Lung (tissue), 16 donors: ENCODE measurements around the gene VMAC. TPM values are rescaled to one million over a fixed set of nuclear protein-coding genes. Genes with fewer than 3 reads are reported as not detected.
A peak's percentile ranks its signal among the peaks of the same experiment; 100 is the strongest.
"Not testable (repeated sequence)": the region's sequence is repeated elsewhere in the genome, so short reads cannot be mapped to it uniquely, and the experiment has no call there.

ENCODE experiments used
- ATAC-seq: fragments of 200-7000 bp; cut with Tn5 transposase; one replicate; pipeline ENCODE4 v1.9.1; 2020; ENCODE audit warnings: moderate number of reproducible peaks; ENCODE audit not compliant: insufficient read depth, low FRiP score
- DNase-seq, 3 donors: peaks; one replicate each; pipeline ENCODE4 v3.0.0-alpha.2; 2013 to 2017
- H3K27ac ChIP-seq, 2 donors: one replicate each; pipeline ENCODE4 v1.5.1; 2013; ENCODE audit warnings: mild to moderate bottlenecking in 2 of 2, moderate library complexity in 2 of 2, control low read depth in 1 of 2, inconsistent platforms in 1 of 2, low read depth in 1 of 2, low read length in 1 of 2
- H3K27me3 ChIP-seq, 3 donors: one replicate each; pipeline ENCODE4 v1.5.1; 2013; ENCODE audit warnings: low read length in 2 of 3; ENCODE audit not compliant: control insufficient read depth in 3 of 3, insufficient read depth in 3 of 3
- H3K36me3 ChIP-seq, 4 donors: one replicate each; pipeline ENCODE4 v1.5.1; 2013; ENCODE audit warnings: low read length in 4 of 4, mild to moderate bottlenecking in 1 of 4, moderate library complexity in 1 of 4; ENCODE audit not compliant: control insufficient read depth in 4 of 4, insufficient read depth in 4 of 4
- H3K4me1 ChIP-seq, 5 donors: one replicate each; pipeline ENCODE4 v1.5.1; 2013; ENCODE audit warnings: low read length in 5 of 5, mild to moderate bottlenecking in 2 of 5, moderate library complexity in 1 of 5; ENCODE audit not compliant: control insufficient read depth in 5 of 5, insufficient read depth in 5 of 5
- H3K4me3 ChIP-seq: one replicate; pipeline ENCODE4 v1.5.1; 2013; ENCODE audit warnings: mild to moderate bottlenecking, control low read depth, moderate library complexity
- H3K9ac ChIP-seq, 2 donors: one replicate each; pipeline ENCODE4 v1.5.1; 2013; ENCODE audit warnings: low read length in 2 of 2, control low read depth in 1 of 2; ENCODE audit not compliant: insufficient read depth in 1 of 2
- H3K9me3 ChIP-seq, 4 donors: one replicate each; pipeline ENCODE4 v1.5.1; 2013; ENCODE audit warnings: low read length in 3 of 4, mild to moderate bottlenecking in 1 of 4, moderate library complexity in 1 of 4; ENCODE audit not compliant: control insufficient read depth in 4 of 4, insufficient read depth in 3 of 4
- WGBS, 2 donors: extraction: QIAGEN DNeasy Blood & Tissue Kit; methylation state at CpG; one replicate each; pipeline ENCODE4 v1.1.7; 2013; 5-methylcytosine and 5-hydroxymethylcytosine counted together
- long read RNA-seq, 5 donors: transcript quantifications; one replicate each; lab custom pipeline, GENCODE V29; 2026
- polyA plus RNA-seq, 2 donors: library from polyadenylated mRNA; stranded (reverse); fragments of 200-250 nt; gene quantifications; one replicate each; pipeline ENCODE4 v1.2.1, GENCODE V29; 2013
- total RNA-seq, 2 donors: library from RNA; depleted of rRNA in 1 of 2; stranded (reverse); fragments of >200 nt in 1 of 2; gene quantifications; one replicate each; pipeline ENCODE4 v1.2.1, GENCODE V29; 2014 to 2021
- TF ChIP-seq, protein P1 (sequence below): IDR thresholded peaks from 2 replicates; pipeline ENCODE4 v1.5.1; 2012; ENCODE audit warnings: mild to moderate bottlenecking; ENCODE audit errors: control extremely low read depth, extremely low read depth
- donor health status: control.
- donor health status: control.
- donor health status: Bipolar disorder and iron deficiency.
- donor health status: healthy.
- donor health status: DM: yes; HTN: yes; CAD: no.

The VMAC gene, protein sequence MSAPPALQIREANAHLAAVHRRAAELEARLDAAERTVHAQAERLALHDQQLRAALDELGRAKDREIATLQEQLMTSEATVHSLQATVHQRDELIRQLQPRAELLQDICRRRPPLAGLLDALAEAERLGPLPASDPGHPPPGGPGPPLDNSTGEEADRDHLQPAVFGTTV
- 1 to 10 TPM; 6.3 to 7.2 TPM for total RNA-seq
- 1 to 10 TPM; 3.3 to 5.0 TPM for polyA plus RNA-seq
- long read RNA-seq, donor 1, transcript VMAC-201 (2 exons, 2,254 nt) = major isoform, 6 of 6 reads
- long read RNA-seq, donor 1, partial matches to known transcripts = 0 of 6 reads
- long read RNA-seq, donor 1, other reads (novel, unspliced or antisense) = 0 of 6 reads
- long read RNA-seq, donor 2, partial matches to known transcripts = 0 of 3 reads
- long read RNA-seq, donor 2, other reads (novel, unspliced or antisense) = 0 of 3 reads
- long read RNA-seq, donor 3, partial matches to known transcripts = 0 of 4 reads
- long read RNA-seq, donor 3, other reads (novel, unspliced or antisense) = 0 of 4 reads
- long read RNA-seq, donor 4, partial matches to known transcripts = 0 of 2 reads
- long read RNA-seq, donor 4, other reads (novel, unspliced or antisense) = 0 of 2 reads
- long read RNA-seq, donor 5, partial matches to known transcripts = 0 of 4 reads
- long read RNA-seq, donor 5, other reads (novel, unspliced or antisense) = 0 of 4 reads

DNA sequence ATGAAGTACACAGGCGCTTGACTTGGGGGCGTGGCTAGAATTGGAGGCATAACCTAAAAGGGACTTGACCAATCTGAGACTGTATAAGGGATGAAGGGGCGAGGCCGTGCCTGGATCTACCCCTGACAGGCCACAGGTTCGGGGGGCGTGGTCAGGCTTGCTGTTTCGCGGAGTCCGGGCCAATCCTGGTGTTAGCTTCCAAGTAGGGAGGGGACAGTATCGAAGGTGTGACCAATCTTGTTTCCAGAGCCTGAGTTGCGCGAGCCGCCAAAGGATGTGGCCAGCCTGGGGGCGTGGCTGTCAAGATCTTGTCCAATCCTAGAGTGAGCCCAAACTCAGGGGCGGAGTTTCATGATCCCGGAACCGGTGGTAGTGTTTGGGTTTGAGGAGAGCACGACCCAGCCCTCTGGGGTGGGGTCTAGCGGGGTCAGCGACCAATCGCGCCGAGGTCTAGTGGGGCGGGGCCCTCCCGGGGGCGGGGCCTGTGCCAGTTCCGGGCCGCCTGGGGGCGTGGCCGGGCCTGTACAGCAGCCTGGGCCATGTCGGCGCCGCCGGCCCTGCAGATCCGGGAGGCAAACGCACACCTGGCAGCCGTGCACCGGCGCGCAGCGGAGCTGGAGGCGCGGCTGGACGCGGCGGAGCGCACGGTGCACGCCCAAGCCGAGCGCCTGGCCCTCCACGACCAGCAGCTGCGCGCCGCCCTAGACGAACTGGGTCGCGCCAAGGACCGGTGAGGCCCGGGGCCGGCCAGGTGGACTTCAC, at the start of gene VMAC:
VMAC (plus strand) TSS at position 521 of the 762 bp plus-strand sequence; CDS start at position 540, 19 bp downstream.
- 0% methylated on average over 55 to 61 of the region's 61 CpGs for WGBS, 2 donors
- peak within 1 kb of the TSS; percentile 93 for H3K27ac ChIP-seq
- H3K4me3 ChIP-seq = peak within 1 kb of the TSS; percentile 88
- DNase-seq = peak; percentile 100
- peak within 1 kb of the TSS; percentile 46 to 71 for H3K9ac ChIP-seq
- peaks cover 2 to 12% (median 5%) of the 10 kb centered on the region in 4 donors for H3K36me3 ChIP-seq
- H3K27me3 ChIP-seq = no peaks in the 10 kb centered on the region
- TF ChIP-seq, protein P1, sequence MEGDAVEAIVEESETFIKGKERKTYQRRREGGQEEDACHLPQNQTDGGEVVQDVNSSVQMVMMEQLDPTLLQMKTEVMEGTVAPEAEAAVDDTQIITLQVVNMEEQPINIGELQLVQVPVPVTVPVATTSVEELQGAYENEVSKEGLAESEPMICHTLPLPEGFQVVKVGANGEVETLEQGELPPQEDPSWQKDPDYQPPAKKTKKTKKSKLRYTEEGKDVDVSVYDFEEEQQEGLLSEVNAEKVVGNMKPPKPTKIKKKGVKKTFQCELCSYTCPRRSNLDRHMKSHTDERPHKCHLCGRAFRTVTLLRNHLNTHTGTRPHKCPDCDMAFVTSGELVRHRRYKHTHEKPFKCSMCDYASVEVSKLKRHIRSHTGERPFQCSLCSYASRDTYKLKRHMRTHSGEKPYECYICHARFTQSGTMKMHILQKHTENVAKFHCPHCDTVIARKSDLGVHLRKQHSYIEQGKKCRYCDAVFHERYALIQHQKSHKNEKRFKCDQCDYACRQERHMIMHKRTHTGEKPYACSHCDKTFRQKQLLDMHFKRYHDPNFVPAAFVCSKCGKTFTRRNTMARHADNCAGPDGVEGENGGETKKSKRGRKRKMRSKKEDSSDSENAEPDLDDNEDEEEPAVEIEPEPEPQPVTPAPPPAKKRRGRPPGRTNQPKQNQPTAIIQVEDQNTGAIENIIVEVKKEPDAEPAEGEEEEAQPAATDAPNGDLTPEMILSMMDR = no peak
- H3K4me1 ChIP-seq = peaks cover 0 to 16% (median 0%) of the 10 kb centered on the region in 5 donors
- no peaks in the 10 kb centered on the region for H3K9me3 ChIP-seq
- ATAC-seq = peak; percentile 88

DNA sequence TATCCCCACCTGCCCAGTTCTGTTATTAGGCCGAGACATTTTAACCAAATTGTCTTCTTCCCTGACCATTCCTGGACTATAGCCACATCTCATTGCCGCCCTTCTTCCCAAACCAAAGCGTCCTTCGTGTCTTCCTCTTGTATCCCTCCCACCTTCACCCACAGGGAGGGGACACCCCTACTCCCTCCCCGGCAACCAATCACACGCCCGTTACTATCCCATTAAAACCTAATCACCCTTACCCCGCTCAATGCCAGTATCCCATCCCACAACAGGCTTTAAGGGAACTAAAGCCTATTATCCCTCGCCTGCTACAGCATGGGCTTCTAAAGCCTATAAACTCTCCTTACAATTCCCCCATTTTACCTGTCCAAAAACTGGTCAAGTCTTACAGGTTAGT, 49.5 kb upstream of the VMAC start:
- DNase-seq, H3K9ac ChIP-seq, H3K27ac ChIP-seq, H3K36me3 ChIP-seq, ATAC-seq, H3K4me3 ChIP-seq, H3K27me3 ChIP-seq, H3K9me3 ChIP-seq: not testable (repeated sequence)
- H3K4me1 ChIP-seq = peaks cover 0 to 13% (median 3%) of the 10 kb centered on the region in 5 donors
- WGBS, 2 donors = 89 to 95% methylated on average over 9 of the region's 9 CpGs

DNA sequence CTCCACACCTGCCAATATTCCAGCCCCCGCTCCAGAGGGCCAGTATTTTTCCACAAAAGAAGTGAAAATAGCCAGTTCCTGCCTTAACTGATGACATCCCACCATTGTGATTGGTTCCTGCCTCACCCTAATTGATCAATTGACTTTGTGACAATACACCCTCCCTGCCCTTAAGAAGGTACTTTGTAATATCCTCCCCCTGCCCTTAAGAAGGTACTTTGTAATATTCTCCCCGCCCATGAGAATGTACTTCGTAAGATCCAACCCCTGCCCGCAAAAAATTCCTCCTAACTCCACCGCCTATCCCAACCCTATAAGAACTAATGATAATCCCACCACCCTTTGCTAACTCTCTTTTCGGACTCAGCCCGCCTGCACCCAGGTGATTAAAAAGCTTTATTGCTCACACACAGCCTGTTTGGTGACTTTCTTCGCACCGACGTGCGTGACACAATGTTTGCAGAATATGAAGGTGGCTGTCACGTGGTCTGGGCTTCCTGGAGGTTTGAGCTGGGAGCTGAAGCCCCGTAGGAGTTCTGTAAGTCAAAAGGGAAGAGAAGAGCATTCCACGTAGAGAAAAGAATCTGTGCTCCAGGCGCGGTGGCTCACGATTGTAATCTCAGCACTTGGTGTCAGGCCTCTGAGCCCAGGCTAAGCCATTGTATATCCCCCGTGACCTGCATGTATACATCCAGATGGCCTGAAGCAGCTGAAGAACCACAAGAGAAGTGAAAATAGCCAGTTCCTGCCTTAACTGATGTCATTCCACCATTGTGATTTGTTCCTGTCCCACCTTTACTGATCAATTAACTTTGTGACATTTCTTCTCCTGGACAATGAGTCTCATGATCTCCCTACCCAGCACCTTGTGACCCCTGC, 47.2 kb upstream of the VMAC start:
- Histone ChIP-seq H3K4me3 (no peak overlapping the region), H3K36me3 (no peaks in the 10 kb centered on the region), H3K9me3 (peaks cover 0 to 2% (median 0%) of the 10 kb centered on the region in 4 donors), H3K4me1 (no peaks in the 10 kb centered on the region), H3K27me3 (no peaks in the 10 kb centered on the region), H3K9ac (no peak overlapping the region), H3K27ac (no peak overlapping the region)
- TF ChIP-seq, protein P1 = no peak
- ATAC-seq (no peak), DNase-seq (peak in 1 of 3 donors; percentile 42)
- 79 to 84% methylated on average over 18 of the region's 18 CpGs for WGBS, 2 donors
